ENCODE results near the gene PCDHGA1.

The PCDHGA1 gene

DNA sequence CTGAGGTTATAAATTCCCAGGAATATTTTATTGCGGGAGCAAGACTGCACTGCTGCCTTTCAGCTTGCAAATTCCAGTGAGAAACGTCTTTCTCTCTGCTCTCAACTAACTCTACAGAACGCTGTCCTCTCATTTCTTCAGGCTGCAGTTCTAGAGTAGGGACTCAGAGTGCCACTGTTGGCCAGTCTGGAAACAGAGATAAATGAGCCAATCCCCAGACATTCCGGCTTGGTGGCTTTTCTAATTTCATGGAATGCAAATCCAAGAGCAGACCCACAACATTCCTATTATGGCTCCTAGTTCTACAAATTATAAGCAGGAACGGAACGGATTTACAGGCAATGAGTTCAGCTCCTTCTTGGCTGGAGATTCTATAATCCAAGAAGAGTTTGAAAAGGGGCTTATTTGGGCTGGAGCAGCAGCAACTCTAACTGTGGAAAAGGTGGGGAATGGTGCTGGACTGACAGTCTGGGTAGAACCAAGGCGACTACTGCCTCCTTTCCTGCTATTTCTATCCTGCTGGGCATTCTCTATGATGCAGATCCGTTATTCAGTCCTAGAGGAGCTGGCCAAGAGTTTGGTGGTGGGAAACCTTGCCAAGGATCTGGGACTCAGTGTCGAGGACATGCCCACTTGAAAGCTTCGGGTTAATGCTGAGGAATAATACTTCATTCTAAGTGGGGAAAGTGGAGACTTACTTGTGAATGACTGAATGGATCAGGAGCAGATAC lies 109.3 kb downstream of the PCDHGA1 start:
- DNase-seq (ENCODE audit: low read depth), result no peak

DNA sequence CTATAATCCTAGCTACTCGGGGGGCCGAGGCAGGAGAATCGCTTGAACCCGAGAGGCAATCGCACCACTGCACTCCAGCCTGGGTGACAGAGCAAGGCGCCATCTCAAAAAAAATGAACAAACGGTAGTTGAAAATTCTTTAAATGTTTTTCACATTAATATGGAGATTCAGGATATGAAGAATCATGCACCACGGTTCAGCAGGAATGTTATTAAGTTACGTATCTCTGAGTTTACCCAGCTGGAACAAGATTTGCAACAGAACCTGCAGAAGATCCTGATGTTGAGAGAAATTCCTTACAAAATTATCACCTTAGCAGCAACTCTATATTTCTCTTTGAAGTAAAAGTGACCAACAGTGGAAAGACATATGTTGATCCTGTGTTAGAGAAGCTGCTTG lies 110.0 kb downstream of the PCDHGA1 start:
- DNase-seq (ENCODE audit: low read depth), result no peak

DNA sequence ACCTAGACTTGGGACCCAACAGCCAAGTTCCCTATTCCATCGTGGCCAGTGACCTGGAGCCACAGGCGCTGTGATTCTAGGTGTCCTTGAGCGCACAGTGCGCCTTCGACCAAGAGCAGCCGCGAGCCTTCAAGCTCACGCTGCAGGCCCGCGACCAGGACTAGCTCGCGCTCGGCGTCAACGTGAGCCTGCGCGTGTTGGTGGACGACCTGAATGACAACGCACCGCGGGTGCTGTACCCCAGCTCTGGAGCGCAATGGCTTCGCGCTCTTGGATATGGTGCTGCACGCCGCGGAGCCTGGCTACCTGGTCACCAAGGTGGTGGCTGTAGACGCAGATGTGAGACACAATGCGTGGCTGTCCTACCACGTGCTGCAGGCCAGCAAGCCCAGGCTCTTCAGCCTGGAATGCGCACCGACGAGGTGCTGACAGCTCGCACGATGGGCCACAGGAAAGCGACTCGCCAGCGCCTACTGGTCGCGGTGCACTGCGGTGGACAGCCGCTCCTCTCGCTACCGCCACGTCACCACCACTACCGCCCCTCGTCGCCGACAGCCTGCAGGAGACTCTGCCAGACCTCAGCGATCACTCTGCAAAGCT lies 111.4 kb downstream of the PCDHGA1 start:
- no peak for DNase-seq (ENCODE audit: low read depth)

DNA sequence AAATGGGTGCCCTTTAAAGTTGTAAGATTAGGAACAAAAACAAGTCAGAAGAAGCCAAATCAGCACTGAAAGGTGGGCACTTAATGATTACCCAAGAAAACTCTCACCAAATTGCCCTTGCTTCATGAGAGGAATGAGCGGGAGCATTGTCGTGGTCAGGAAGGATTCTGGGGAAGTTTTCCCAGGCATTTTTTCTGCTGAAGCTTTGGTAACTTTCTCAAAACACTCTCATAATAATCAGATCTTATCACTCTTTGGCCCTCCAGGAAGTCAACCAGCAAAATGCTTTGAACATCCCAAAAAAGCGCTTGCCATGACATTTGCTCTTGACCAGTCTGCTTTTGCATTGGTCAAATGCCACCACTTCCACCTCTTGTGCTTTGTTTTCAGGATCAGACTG lies 135.0 kb downstream of the PCDHGA1 start:
- no peak for DNase-seq (ENCODE audit: low read depth)

DNA sequence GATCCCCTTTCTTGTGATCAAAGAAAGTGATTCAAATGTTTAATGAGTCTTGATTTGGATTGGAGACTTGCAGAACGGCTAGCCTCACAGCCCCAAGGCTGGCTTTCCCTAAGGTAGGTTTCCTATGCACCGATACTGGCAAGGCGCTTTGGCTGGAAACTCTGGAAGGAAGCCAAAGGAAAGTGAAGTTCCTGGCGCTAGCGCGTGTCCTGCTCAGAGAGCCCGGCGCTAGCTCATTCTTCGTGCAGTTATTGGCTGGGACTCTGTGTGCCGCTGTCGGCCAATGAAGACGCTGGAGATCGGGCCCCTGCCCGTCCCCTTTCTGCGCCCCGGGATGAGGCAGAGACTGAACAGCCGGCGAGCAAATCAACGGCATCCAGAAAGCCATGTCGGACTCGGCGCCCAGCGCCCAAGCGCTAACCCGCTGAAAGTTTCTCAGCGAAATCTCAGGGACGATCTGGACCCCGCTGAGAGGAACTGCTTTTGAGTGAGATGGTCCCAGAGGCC lies 145.4 kb downstream of the PCDHGA1 start, which contains the start of gene PCDHGC3:
Gene PCDHGC3, plus strand, starts transcription at position 342 of the 507 bp plus-strand sequence. Its CDS starts 151 bp downstream, at position 493.
- peak; percentile 91 for DNase-seq (ENCODE audit: low read depth)

DNA sequence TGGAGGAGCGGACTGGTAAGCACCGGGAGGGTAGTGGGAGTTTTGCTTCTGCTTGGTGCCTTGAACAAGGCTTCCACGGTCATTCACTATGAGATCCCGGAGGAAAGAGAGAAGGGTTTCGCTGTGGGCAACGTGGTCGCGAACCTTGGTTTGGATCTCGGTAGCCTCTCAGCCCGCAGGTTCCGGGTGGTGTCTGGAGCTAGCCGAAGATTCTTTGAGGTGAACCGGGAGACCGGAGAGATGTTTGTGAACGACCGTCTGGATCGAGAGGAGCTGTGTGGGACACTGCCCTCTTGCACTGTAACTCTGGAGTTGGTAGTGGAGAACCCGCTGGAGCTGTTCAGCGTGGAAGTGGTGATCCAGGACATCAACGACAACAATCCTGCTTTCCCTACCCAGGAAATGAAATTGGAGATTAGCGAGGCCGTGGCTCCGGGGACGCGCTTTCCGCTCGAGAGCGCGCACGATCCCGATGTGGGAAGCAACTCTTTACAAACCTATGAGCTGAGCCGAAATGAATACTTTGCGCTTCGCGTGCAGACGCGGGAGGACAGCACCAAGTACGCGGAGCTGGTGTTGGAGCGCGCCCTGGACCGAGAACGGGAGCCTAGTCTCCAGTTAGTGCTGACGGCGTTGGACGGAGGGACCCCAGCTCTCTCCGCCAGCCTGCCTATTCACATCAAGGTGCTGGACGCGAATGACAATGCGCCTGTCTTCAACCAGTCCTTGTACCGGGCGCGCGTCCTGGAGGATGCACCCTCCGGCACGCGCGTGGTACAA lies 146.0 kb downstream of the PCDHGA1 start:
- DNase-seq (ENCODE audit: low read depth), result peak; percentile 39

DNA sequence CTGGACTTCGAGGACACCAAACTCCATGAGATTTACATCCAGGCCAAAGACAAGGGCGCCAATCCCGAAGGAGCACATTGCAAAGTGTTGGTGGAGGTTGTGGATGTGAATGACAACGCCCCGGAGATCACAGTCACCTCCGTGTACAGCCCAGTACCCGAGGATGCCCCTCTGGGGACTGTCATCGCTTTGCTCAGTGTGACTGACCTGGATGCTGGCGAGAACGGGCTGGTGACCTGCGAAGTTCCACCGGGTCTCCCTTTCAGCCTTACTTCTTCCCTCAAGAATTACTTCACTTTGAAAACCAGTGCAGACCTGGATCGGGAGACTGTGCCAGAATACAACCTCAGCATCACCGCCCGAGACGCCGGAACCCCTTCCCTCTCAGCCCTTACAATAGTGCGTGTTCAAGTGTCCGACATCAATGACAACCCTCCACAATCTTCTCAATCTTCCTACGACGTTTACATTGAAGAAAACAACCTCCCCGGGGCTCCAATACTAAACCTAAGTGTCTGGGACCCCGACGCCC lies 146.8 kb downstream of the PCDHGA1 start:
- DNase-seq (ENCODE audit: low read depth), result no peak

DNA sequence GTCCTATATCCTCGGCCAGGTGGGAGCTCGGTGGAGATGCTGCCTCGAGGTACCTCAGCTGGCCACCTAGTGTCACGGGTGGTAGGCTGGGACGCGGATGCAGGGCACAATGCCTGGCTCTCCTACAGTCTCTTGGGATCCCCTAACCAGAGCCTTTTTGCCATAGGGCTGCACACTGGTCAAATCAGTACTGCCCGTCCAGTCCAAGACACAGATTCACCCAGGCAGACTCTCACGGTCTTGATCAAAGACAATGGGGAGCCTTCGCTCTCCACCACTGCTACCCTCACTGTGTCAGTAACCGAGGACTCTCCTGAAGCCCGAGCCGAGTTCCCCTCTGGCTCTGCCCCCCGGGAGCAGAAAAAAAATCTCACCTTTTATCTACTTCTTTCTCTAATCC lies 147.5 kb downstream of the PCDHGA1 start:
- no peak for DNase-seq (ENCODE audit: low read depth)

DNA sequence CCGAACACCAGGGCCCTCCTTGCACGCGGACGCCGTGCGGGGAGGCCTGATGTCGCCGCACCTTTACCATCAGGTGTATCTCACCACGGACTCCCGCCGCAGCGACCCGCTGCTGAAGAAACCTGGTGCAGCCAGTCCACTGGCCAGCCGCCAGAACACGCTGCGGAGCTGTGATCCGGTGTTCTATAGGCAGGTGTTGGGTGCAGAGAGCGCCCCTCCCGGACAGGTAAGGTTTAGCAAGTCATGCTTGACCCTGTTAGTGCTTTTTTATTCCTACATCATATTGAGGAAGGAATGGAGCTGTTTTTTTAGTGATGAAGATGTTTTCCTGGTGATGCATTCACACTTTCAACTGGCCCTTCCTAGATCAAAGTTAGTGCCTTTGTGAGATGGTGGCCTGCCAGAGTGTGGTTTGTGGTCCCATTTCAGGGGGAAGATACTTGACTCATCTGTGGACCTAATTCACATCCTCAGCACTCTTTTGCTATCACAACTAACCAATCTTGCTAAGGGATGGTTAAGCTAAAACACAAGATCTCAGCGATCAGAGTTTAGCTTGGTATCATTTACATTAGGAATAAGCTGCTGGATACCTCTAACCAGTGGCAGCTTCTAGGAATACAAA lies 148.1 kb downstream of the PCDHGA1 start:
- DNase-seq (ENCODE audit: low read depth), result no peak

DNA sequence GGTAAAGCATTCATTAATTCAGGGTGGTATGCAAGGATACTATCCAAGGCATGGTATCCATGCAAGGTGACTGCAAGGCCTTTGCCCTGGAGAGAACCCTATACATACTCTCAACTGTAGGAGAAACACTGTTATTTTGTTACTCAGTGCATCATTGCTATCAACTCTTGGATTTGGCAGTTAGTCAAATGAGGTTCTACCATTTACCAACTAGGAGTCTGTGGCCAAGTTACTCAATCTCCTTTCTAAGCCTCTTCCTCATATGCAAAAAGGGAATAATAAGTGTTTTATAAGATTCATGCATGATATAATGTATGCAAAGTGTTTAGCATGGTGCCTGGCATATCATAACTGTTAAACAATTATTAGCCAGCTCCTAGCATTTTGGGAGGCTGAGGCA lies 149.5 kb downstream of the PCDHGA1 start:
- DNase-seq (ENCODE audit: low read depth), result no peak

DNA sequence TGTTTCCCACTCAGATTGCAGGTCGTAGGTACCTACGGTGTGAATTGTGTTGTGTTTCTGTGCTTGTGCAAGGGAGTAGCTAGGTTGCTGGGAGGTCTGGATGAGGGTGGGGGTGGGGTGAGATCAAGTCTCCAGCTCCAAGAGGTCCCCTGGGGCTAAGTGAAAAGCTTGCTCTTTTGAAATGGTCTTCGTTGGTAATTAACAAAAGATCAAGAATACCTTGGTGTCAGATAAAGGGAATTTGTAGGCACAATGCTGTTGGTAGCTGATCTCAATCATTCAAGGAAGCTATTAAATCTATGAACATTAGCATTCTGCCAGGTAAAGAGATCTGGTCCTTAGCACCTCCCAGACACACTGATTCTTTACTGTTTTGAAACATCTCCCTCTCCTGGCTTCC lies 153.6 kb downstream of the PCDHGA1 start:
- DNase-seq (ENCODE audit: low read depth), result no peak

DNA sequence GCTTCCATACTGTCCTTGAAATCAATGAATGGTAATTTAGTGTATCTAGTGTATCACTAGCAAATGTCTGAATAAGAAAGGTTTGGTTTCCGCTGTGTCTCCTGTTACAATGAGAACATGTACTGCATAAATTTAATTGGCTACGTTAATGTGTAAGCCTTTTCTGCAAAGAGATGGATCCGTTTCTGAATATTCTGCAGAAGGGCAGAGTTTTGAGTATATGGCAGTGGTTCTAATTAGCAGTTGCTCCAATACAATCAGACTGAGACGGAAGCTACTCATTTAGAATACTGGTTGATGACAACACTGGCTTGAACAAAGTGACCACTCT lies 154.0 kb downstream of the PCDHGA1 start:
- DNase-seq (ENCODE audit: low read depth), result no peak

DNA sequence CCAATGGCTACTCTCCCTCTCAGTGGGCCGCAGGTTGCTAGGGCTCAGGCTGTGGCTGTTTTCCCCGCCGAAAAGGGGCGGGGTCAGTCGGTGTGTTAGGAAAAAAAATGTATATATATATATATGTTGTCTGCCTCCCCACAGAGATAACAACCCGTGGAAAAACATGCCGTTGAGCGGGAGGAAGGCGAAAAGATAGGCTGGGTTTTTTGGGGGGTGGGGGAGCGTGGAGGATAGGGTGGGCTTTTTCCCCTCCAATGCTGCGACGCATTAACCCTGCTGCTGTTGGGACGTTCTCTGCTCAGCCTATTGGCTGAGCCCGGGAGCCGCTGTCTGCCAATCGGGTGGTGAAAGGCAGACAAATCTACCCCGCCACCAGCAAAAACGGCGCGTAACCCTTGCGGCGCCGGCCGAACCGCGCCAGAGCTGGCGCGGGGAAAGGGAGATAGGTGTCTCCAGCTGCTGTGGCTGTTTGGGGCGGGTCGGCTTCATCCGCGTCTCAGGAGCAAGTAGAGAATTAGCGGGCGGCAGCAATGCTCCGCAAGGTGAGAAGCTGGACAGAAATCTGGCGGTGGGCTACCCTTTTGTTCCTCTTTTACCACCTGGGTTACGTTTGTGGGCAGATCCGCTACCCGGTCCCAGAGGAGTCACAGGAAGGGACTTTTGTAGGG lies 154.5 kb downstream of the PCDHGA1 start, which contains the start of gene PCDHGC4:
Gene PCDHGC4, plus strand, starts transcription at position 390 of the 671 bp plus-strand sequence. Its CDS starts 144 bp downstream, at position 534.
- DNase-seq (ENCODE audit: low read depth), result no peak

DNA sequence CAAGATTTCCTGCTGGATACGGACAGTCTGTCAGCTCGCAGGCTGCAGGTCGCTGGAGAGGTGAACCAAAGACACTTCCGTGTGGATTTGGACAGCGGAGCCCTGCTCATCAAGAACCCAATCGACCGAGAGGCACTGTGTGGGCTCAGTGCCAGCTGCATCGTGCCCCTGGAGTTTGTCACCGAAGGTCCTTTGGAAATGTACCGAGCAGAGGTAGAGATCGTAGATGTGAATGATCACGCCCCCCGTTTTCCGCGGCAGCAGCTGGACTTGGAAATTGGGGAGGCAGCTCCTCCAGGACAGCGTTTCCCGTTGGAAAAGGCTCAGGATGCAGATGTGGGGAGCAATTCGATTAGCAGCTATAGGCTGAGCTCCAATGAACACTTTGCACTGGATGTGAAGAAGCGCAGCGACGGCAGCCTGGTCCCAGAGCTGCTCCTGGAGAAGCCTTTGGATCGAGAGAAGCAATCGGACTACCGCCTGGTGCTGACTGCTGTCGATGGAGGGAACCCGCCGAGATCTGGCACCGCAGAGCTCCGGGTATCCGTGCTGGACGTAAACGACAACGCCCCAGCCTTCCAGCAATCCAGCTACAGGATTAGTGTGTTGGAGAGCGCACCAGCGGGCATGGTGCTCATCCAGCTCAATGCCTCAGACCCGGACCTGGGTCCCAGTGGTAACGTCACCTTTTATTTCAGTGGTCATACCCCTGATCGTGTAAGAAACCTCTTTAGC lies 155.2 kb downstream of the PCDHGA1 start:
- DNase-seq (ENCODE audit: low read depth), result no peak

DNA sequence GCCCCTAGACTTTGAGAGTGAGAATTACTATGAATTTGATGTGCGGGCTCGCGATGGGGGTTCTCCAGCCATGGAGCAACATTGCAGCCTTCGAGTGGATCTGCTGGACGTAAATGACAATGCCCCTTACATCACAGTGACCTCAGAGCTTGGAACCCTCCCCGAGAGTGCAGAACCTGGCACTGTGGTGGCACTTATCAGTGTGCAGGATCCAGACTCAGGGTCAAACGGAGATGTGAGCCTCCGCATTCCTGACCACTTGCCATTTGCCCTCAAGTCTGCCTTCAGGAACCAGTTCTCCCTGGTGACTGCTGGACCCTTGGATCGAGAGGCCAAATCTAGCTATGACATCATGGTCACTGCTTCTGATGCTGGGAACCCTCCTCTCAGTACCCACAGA lies 155.8 kb downstream of the PCDHGA1 start:
- DNase-seq (ENCODE audit: low read depth), result no peak

DNA sequence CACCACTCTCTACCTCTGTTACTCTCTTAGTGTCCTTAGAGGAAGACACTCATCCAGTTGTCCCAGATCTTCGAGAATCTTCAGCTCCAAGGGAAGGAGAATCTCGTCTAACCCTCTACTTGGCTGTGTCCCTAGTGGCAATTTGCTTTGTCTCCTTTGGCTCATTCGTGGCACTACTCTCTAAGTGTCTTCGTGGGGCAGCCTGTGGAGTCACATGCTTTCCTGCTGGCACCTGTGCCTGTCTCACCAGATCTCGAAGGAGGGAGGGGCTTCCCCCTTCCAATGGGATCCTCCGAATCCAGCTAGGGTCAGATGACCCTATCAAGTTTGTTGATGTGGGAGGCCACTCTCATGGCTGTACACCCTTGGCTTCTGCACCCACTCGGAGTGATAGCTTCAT lies 156.8 kb downstream of the PCDHGA1 start:
- DNase-seq (ENCODE audit: low read depth), result no peak

DNA sequence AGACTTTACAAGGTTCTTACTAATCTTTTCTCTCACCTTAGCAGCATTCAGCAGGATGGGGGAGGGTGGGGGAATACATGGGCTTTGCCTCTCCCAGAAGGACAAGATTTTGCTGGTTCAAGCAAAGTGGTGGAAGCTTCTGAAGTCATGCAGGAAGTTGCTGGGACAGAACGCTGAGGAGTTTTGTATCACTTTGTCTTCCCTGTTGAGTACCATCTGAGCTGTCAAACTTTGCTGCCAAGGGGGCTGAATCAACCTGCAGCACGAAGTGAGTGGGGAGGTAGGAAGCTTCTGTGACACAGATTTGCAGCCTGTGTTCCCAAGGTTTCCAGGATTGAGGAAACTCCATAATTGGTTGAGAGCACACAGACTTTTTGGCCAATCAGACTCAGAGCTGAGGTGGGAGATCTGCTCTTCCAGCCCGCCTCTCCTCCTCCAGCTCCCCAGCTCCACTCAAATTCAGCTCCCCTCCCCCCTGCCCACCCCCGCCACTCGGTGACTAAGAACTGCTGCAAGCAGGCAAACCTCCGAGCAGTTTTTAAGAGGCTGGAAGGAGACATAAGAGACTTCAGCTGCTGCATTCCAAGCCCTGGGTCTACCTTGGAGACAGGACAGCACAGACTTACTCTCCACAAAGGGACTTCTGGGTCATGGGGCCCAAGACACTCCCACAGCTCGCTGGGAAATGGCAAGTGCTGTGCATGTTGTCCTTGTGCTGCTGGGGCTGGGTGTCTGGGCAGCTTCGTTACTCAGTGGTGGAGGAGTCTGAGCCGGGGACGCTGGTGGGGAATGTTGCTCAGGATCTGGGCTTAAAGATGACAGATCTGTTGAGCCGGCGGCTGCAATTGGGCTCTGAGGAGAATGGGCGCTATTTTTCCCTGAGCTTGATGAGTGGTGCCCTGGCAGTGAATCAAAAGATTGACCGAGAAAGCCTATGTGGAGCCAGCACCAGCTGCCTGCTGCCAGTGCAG lies 158.6 kb downstream of the PCDHGA1 start, which contains the start of gene PCDHGC5:
Gene PCDHGC5, plus strand, starts transcription at position 491 of the 971 bp plus-strand sequence. Its CDS starts 160 bp downstream, at position 651.
- DNase-seq (ENCODE audit: low read depth), result no peak

DNA sequence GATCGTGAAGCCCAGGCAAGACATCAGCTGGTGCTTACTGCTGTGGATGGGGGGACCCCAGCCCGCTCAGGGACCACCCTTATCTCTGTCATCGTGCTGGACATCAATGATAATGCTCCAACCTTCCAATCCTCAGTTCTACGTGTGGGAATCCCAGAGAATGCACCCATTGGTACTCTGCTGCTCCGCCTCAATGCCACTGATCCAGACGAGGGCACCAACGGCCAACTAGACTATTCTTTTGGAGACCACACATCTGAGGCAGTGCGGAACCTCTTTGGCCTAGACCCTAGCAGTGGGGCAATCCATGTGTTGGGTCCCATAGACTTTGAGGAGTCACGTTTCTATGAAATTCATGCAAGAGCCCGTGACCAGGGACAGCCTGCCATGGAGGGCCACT lies 159.5 kb downstream of the PCDHGA1 start:
- DNase-seq (ENCODE audit: low read depth), result no peak

DNA sequence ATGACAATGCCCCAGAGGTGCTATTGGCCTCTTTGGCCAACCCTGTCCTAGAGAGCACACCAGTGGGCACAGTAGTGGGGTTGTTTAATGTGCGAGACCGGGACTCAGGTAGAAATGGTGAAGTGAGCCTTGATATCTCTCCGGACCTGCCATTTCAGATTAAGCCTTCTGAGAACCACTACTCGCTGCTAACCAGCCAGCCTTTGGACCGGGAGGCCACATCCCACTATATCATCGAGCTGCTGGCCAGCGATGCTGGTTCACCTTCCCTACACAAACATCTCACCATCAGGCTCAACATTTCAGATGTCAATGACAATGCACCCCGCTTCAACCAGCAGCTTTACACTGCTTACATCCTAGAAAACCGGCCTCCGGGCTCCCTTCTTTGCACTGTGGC lies 160.0 kb downstream of the PCDHGA1 start:
- no peak for DNase-seq (ENCODE audit: low read depth)
